ENCODE results near the gene NTM.
A peak's percentile ranks its signal among the peaks of the same experiment; 100 is the strongest.
"Not testable (repeated sequence)": the region's sequence is repeated elsewhere in the genome, so short reads cannot be mapped to it uniquely, and the experiment has no call there.

Gene NTM

GRCh38 chr11:132315696-132316095 is 945.3 kb downstream of the NTM start:
- no peak for DNase-seq (ENCODE audit: low spot score)

GRCh38 chr11:132318421-132319157 is 948.2 kb downstream of the NTM start:
- DNase-seq (ENCODE audit: low spot score), result peak; percentile 56

GRCh38 chr11:132319419-132319818 is 949.0 kb downstream of the NTM start:
- not testable (repeated sequence) for DNase-seq (ENCODE audit: low spot score)

GRCh38 chr11:132330515-132330914 is 960.1 kb downstream of the NTM start:
- DNase-seq (ENCODE audit: low spot score), result no peak

- DNase-seq (ENCODE audit: low spot score), result no peak
Measured at GRCh38 chr11:132332521-132332920, 962.1 kb downstream of the NTM start.

- DNase-seq (ENCODE audit: low spot score), result no peak
Measured at GRCh38 chr11:132334769-132335280, 964.4 kb downstream of the NTM start.

GRCh38 chr11:132335311-132335710 is 964.9 kb downstream of the NTM start:
- no peak for DNase-seq (ENCODE audit: low spot score)

- no peak for DNase-seq (ENCODE audit: low spot score)
Measured at GRCh38 chr11:132336781-132337535, 966.5 kb downstream of the NTM start.

- no peak for DNase-seq (ENCODE audit: low spot score)
Measured at GRCh38 chr11:132337819-132338416, 967.5 kb downstream of the NTM start.

- no peak for DNase-seq (ENCODE audit: low spot score)
Measured at GRCh38 chr11:132342408-132342807, 972.0 kb downstream of the NTM start.

GRCh38 chr11:132343445-132344175 is 973.2 kb downstream of the NTM start:
- no peak for DNase-seq (ENCODE audit: low spot score)

- no peak for DNase-seq (ENCODE audit: low spot score)
Measured at GRCh38 chr11:132346558-132347148, 976.2 kb downstream of the NTM start.

GRCh38 chr11:132347156-132348090 is 977.0 kb downstream of the NTM start:
- DNase-seq (ENCODE audit: low spot score), result no peak

GRCh38 chr11:132349811-132350733 is 979.7 kb downstream of the NTM start:
- DNase-seq (ENCODE audit: low spot score), result peak; percentile 16

- no peak for DNase-seq (ENCODE audit: low spot score)
Measured at GRCh38 chr11:132351050-132351449, 980.6 kb downstream of the NTM start.

GRCh38 chr11:132352497-132352896 is 982.1 kb downstream of the NTM start:
- no peak for DNase-seq (ENCODE audit: low spot score)

- DNase-seq (ENCODE audit: low spot score), result no peak
Measured at GRCh38 chr11:132353255-132353654, 982.8 kb downstream of the NTM start.

- no peak for DNase-seq (ENCODE audit: low spot score)
Measured at GRCh38 chr11:132357811-132358572, 987.6 kb downstream of the NTM start.

- DNase-seq (ENCODE audit: low spot score), result no peak
Measured at GRCh38 chr11:132358573-132358953, 988.1 kb downstream of the NTM start.

Data from hepatic stellate cell (primary cell).